SH-SY5Y (cell line): ENCODE results near the gene WWP2.

ENCODE experiments used
- GATA2 ChIP-seq: IDR thresholded peaks from 2 replicates; pipeline ENCODE4 v1.6.1; 2011; ENCODE audit warnings: mild to moderate bottlenecking, low read depth, low read length
- GATA3 ChIP-seq: IDR thresholded peaks from 2 replicates; pipeline ENCODE4 v1.6.1; 2011; ENCODE audit warnings: low read depth, mild to moderate bottlenecking, low read length, moderate library complexity

The WWP2 gene

GRCh38 chr16:69812688-69813014, 50.5 kb downstream of the WWP2 start:
- TF ChIP-seq GATA3: no peak
- no peak for TF ChIP-seq GATA2

GRCh38 chr16:69814078-69814477, 51.9 kb downstream of the WWP2 start:
- TF ChIP-seq GATA2: no peak
- no peak for TF ChIP-seq GATA3

DNA sequence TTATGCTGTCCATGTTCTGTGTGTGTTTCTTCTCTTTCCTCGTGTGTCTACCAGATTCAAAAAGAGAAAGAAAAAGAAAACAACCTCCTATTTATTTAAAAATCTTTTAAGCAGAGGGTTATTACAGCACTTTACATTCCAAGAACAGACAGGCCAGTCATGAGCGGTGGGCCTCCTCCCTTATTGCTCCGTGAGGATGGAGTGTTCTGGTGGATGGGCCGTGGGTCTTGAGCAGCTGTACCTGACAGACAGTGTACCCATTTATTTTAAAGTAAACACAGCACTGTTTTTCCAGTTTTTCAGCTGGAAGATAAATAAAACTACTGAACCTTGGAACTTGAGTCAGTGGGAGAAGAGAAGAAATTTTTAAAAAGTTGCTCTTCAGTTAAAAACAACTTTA, 52.4 kb downstream of the WWP2 start:
- TF ChIP-seq GATA2: no peak
- TF ChIP-seq GATA3: no peak

GRCh38 chr16:69816996-69817395, 54.9 kb downstream of the WWP2 start:
- TF ChIP-seq GATA3: no peak
- no peak for TF ChIP-seq GATA2

GRCh38 chr16:69818891-69819545, 56.9 kb downstream of the WWP2 start:
- TF ChIP-seq GATA2 (no peak), GATA3 (no peak)

- TF ChIP-seq GATA2 (no peak), GATA3 (no peak)
Observed at GRCh38 chr16:69820926-69821541, 58.9 kb downstream of the WWP2 start.

- no peak for TF ChIP-seq GATA2
- no peak for TF ChIP-seq GATA3
Observed at GRCh38 chr16:69821844-69822173, 59.7 kb downstream of the WWP2 start.

DNA sequence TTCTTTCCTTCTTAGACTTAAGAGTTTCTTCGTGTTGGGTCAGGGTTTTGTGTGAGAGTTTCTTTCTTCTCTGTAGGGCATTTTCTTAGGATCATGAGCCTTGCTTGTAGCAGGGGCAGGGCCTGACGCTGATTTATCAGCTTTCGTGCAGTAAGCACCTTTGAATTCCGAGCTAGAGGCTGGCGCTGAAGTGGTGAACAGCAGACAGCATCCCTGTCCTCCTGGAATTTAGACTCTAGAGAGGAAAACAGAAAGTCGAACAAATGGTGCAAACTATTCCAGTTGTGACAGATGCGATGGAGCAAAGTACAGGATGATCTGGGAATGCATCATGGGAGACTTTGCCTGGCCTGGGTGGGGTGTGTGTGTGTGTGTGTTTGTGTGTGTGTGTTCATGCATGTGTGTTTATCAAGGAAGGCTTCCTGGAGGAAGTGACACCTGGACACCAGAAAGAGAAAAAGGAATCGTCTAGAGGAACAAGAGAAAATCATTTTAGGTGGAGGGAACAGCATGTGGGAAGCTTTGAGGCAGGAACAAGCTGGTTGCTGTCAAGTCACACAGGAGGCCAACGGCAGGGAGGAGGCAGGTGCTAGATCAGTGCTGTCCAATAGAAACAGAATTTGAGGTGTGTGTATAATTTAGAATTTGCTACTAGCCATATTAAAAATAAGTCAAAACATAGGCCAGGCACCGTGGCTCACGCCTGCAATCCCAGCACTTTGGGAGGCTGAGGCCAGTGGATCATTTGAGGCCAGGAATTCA, 60.2 kb downstream of the WWP2 start:
- TF ChIP-seq GATA2 (no peak), GATA3 (no peak)

DNA sequence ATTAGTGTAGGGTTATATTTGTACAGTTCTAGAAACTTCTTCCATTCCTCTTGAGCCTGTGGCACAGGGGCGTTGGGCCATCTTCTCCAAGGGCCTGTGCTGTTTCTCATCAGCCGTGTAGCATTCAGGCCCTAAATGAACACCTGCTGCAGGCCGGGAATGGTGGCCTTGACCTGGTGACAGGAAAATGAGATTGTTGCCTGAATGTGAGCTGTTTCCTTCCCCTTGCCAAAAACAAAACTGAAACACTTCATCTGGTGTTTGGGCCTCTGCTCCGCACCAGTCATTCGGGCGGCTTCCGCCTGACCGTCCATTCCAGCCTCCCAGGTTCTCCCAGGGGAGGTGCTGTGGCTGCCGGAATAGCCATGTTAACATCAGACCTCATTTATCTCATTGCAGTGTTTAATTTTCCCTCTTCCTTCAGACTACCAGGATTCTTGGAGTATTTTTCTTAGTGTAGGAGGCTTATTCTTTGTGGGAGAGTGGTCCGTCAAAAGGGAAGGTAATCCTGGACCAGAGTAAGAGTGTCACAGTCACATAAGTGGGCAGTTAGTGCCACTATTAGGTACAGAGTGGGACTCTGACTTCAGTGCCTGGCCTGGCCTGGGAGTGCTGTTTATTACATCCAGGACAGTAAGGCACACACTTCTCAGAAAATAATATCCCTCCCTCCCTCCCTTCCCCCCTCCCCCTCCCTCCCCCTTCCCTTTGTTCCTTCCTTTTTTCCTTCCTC, 61.9 kb downstream of the WWP2 start:
- TF ChIP-seq GATA3 (no peak), GATA2 (no peak)

DNA sequence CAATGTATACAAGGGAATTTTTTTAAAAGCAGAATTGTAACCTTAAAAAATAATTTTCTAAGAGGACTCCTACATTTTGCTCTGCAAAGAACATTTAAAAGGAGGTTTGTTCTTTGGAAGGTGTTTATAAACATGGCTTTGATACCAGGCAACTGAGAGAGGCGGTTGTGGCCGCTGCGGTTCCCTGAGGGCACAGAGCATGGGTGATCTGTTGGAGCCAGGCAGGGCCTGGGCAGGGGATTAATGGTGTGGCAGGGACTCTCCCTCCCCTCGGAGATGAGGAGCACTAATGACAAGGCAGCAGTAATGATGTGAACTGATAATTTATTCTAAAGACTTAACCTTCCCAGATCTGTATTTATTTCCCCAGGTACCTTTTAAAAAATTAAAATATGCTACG, 65.4 kb downstream of the WWP2 start:
- TF ChIP-seq GATA2 (peak; percentile 26; the same call in 1 of the 2 replicates), GATA3 (no peak)

GRCh38 chr16:69829338-69829737, 67.2 kb downstream of the WWP2 start:
- TF ChIP-seq GATA2: no peak
- TF ChIP-seq GATA3: no peak

DNA sequence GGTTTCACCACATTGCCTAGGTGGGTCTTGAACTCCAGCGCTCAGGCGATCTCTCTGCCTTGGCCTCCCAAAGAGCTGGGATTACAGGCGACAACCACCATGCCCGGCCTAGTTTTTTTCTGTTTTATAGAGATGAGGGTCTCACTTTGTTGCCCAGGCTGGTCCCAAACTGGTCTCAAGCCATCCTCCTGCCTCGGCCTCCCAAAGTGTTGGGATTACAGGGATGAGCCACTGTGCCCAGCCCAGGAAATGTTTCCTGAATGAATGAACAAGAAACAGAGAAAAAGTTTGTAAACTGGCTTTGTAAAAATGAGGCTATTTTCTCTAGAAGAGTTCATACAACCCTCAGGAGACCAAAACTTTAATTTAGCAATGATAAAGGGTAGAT, 68.0 kb downstream of the WWP2 start:
- TF ChIP-seq GATA2 (no peak), GATA3 (no peak)

GRCh38 chr16:69830534-69831211, 68.5 kb downstream of the WWP2 start:
- TF ChIP-seq GATA3 (no peak), GATA2 (no peak)

- no peak for TF ChIP-seq GATA2
- no peak for TF ChIP-seq GATA3
Observed at GRCh38 chr16:69831212-69832123, 69.3 kb downstream of the WWP2 start.
